Neural cell (in vitro differentiated cells): ENCODE measurements around the gene PHACTR3. TPM values are rescaled to one million over a fixed set of nuclear protein-coding genes. Genes with fewer than 3 reads are reported as not detected.

ENCODE experiments used
- H2AFZ ChIP-seq: fragments of 200-600, 300-800 bp; sonication (generic), shearing (Covaris generic); 2 replicates; pipeline ENCODE4 v1.6.0; 2014; ENCODE audit warnings: low read depth, mild to moderate bottlenecking, antibody characterized with exemption, low read length, moderate library complexity
- H3F3A ChIP-seq: fragments of 200-600 bp; shearing (Covaris generic); 2 replicates; pipeline ENCODE4 v1.6.1; 2016; ENCODE audit warnings: mild to moderate bottlenecking, moderate library complexity, mixed read lengths, antibody characterized with exemption, low read length; ENCODE audit not compliant: insufficient read depth, poor library complexity, severe bottlenecking
- H3K27ac ChIP-seq: fragments of 200-600, 300-800 bp; sonication (generic), shearing (Covaris generic); 2 replicates; pipeline ENCODE4 v1.5.1; 2014; ENCODE audit warnings: mild to moderate bottlenecking, low read length, moderate library complexity
- H3K27me3 ChIP-seq: fragments of 300-800, 200-600 bp; sonication (generic), shearing (Covaris generic); 2 replicates; pipeline ENCODE4 v1.6.0; 2014; ENCODE audit warnings: mild to moderate bottlenecking, low read depth, low read length, moderate library complexity; ENCODE audit not compliant: insufficient read depth
- H3K36me3 ChIP-seq: fragments of 300-800, 200-600 bp; sonication (generic), shearing (Covaris generic); 2 replicates; pipeline ENCODE4 v1.5.1; 2014; ENCODE audit warnings: mild to moderate bottlenecking, antibody characterized with exemption, low read length, moderate library complexity; ENCODE audit not compliant: insufficient read depth
- H3K4me2 ChIP-seq: fragments of 300-800, 200-600 bp; sonication (generic), shearing (Covaris generic); 2 replicates; pipeline ENCODE4 v1.6.0; 2014; ENCODE audit warnings: mild to moderate bottlenecking, low read length
- H3K4me3 ChIP-seq: fragments of 300-800, 200-600 bp; sonication (generic), shearing (Covaris generic); 2 replicates; pipeline ENCODE4 v1.5.1; 2014; ENCODE audit warnings: mild to moderate bottlenecking, low read length, moderate library complexity
- H3K79me2 ChIP-seq: fragments of 200-600 bp; shearing (Covaris generic); replicated peaks from 2 replicates; pipeline ENCODE4 v1.6.0; 2014; ENCODE audit warnings: mild to moderate bottlenecking, low read length, moderate library complexity; ENCODE audit not compliant: insufficient read depth
- H3K9ac ChIP-seq: fragments of 300-800, 200-600 bp; sonication (generic), shearing (Covaris generic); 2 replicates; pipeline ENCODE4 v1.6.1; 2016; ENCODE audit warnings: mild to moderate bottlenecking, low read length, mixed read lengths
- H3K9me2 ChIP-seq: fragments of 200-600 bp; shearing (Covaris generic); 2 replicates; pipeline ENCODE4 v1.6.1; 2016; ENCODE audit warnings: mild to moderate bottlenecking, low read length, mixed read lengths; ENCODE audit not compliant: insufficient read depth
- H3K9me3 ChIP-seq: fragments of 200-600, 300-800 bp; sonication (generic), shearing (Covaris generic); 2 replicates; pipeline ENCODE4 v1.6.1; 2016; ENCODE audit warnings: mild to moderate bottlenecking, mixed run types, low read length, moderate library complexity, mixed read lengths
- H4K20me1 ChIP-seq: fragments of 200-600 bp; shearing (Covaris generic); 2 replicates; pipeline ENCODE4 v1.6.1; 2016; ENCODE audit warnings: mild to moderate bottlenecking, mixed run types; ENCODE audit not compliant: insufficient read depth
- EP300 ChIP-seq: fragments of 450-650 bp; conservative IDR thresholded peaks from 2 replicates; pipeline ENCODE4 v1.6.1; 2014; ENCODE audit warnings: antibody characterized with exemption, mild to moderate bottlenecking, moderate library complexity; ENCODE audit not compliant: poor library complexity, severe bottlenecking
- EZH2 ChIP-seq: fragments of 200-600, 300-800 bp; shearing (Covaris generic), sonication (generic); IDR thresholded peaks from 2 replicates; pipeline ENCODE4 v1.6.1; 2014; ENCODE audit warnings: antibody characterized with exemption, low read length, borderline replicate concordance, mild to moderate bottlenecking; ENCODE audit not compliant: insufficient read depth, poor library complexity, severe bottlenecking
- MXI1 ChIP-seq: fragments of 450-650 bp; conservative IDR thresholded peaks from 2 replicates; pipeline ENCODE4 v1.6.1; 2014; ENCODE audit warnings: antibody characterized with exemption, mild to moderate bottlenecking; ENCODE audit not compliant: poor library complexity, severe bottlenecking
- POLR2AphosphoS5 ChIP-seq: IDR thresholded peaks from 2 replicates; pipeline ENCODE4 v1.6.1; 2012
- RAD21 ChIP-seq: fragments of 450-650 bp; conservative IDR thresholded peaks from 2 replicates; pipeline ENCODE4 v1.6.1; 2014; ENCODE audit warnings: antibody characterized with exemption, mild to moderate bottlenecking, moderate library complexity
- REST ChIP-seq: IDR thresholded peaks from 2 replicates; pipeline ENCODE4 v1.6.1; 2012; ENCODE audit warnings: borderline replicate concordance
- SMC3 ChIP-seq: fragments of 450-650 bp; conservative IDR thresholded peaks from 2 replicates; pipeline ENCODE4 v1.6.1; 2014; ENCODE audit warnings: antibody characterized with exemption, mild to moderate bottlenecking, moderate library complexity; ENCODE audit not compliant: poor library complexity
- TAF1 ChIP-seq: IDR thresholded peaks from 2 replicates; pipeline ENCODE4 v1.6.1; 2012; ENCODE audit warnings: low read depth
- polyA plus RNA-seq: library from polyadenylated mRNA; depleted of rRNA; stranded (reverse); fragments of >200 nt; gene quantifications from 2 replicates; pipeline ENCODE4 v1.2.3, GENCODE V29; 2014
- TF ChIP-seq, protein P1 (sequence below): fragments of 450-650 bp; IDR thresholded peaks from 2 replicates; pipeline ENCODE4 v1.5.1; 2014; ENCODE audit warnings: antibody characterized with exemption, mild to moderate bottlenecking, moderate library complexity; ENCODE audit not compliant: poor library complexity, severe bottlenecking

Gene PHACTR3
- polyA plus RNA-seq, 1 donor from 2014 or later: 1.3 TPM

DNA sequence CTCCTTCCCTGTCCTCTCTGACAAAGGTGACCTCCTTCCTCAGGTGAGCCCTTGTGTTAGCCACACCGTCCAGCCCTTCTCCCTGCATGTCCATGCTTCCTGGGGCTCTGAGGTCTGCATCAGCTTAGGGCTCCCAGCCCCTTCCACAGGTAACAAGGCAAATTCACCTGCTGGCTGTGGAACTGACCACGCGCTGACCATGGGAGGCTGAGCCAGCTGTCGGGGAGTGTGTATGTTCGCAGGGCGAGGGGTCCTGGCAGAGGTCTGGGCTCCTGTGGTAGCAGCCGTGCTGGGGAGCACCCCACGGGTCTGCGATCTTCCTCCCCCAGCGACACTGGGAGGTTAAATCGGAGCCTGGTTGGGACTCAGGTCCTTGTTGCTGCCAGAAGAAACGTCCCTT, 136.7 kb downstream of the PHACTR3 start:
- Histone ChIP-seq H3K36me3 (no peaks in the 10 kb centered on the region), H4K20me1 (no peaks in the 10 kb centered on the region), H3K9me2 (no peaks in the 10 kb centered on the region), H3K27ac (no peak overlapping the region), H3K9ac (no peak overlapping the region), H3K4me3 (no peak overlapping the region), H3K79me2 (no peaks in the 10 kb centered on the region), H3K27me3 (no peaks in the 10 kb centered on the region), H3K4me2 (no peak overlapping the region), H3K9me3 (peaks cover 13% of the 10 kb centered on the region), H3F3A (no peaks in the 10 kb centered on the region), H2AFZ (no peak overlapping the region)
- TF ChIP-seq TAF1: no peak
- no peak for TF ChIP-seq REST
- TF ChIP-seq, protein P1, sequence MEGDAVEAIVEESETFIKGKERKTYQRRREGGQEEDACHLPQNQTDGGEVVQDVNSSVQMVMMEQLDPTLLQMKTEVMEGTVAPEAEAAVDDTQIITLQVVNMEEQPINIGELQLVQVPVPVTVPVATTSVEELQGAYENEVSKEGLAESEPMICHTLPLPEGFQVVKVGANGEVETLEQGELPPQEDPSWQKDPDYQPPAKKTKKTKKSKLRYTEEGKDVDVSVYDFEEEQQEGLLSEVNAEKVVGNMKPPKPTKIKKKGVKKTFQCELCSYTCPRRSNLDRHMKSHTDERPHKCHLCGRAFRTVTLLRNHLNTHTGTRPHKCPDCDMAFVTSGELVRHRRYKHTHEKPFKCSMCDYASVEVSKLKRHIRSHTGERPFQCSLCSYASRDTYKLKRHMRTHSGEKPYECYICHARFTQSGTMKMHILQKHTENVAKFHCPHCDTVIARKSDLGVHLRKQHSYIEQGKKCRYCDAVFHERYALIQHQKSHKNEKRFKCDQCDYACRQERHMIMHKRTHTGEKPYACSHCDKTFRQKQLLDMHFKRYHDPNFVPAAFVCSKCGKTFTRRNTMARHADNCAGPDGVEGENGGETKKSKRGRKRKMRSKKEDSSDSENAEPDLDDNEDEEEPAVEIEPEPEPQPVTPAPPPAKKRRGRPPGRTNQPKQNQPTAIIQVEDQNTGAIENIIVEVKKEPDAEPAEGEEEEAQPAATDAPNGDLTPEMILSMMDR: no peak
- TF ChIP-seq MXI1: no peak

DNA sequence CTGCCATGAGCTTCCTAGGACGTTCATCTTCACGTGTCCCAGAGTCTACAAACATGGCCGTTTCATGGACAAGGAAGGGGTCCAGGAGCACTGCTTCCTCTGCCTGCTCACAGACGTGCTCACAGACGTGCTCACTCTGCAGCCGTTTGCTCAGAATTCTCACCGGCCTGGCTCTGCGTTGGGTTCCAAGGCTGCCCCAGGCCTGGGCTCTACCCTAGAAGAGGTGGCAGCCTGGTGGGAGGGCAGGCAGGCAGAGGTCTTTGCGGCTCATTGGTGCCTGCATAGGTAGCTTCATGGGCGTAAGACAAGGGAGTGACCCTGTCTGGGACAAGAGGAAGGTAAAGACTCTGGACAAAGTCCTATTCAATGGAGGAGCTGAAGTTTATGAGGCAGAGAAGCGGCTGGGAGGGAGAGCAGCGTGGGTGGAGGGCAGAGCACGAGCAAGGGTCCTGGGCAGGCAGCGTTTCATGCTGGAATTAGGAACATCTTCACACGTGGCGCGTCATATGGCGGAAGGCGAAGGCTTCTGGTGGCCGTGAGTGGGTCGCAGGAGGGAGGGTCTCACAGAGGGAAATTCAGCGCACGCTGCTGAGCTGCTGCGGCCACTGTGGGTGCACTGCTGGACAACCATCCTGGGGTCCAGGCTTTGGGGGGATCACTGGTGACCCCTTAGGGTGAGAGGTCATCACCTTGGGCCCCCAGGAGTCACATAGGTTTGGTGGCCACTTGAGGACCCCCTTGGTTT, 138.2 kb downstream of the PHACTR3 start:
- H4K20me1 ChIP-seq: no peaks in the 10 kb centered on the region
- H3K4me3 ChIP-seq: no peak overlapping the region
- TF ChIP-seq RAD21 (no peak), POLR2AphosphoS5 (no peak), EZH2 (no peak), SMC3 (no peak), REST (no peak), EP300 (no peak), TAF1 (no peak), MXI1 (no peak)
- TF ChIP-seq, protein P1: no peak
- H3K27ac ChIP-seq: no peak overlapping the region
- no peaks in the 10 kb centered on the region for H3K27me3 ChIP-seq
- H3K9me2 ChIP-seq: no peaks in the 10 kb centered on the region
- H3K4me2 ChIP-seq: no peak overlapping the region
- H3K9ac ChIP-seq: no peak overlapping the region
- H3K36me3 ChIP-seq: no peaks in the 10 kb centered on the region
- no peak overlapping the region for H2AFZ ChIP-seq
- H3F3A ChIP-seq: no peaks in the 10 kb centered on the region
- H3K9me3 ChIP-seq: peaks cover 13% of the 10 kb centered on the region
- H3K79me2 ChIP-seq: no peaks in the 10 kb centered on the region
